HepG2 (cell line): ENCODE measurements around the gene SHC1. TPM values are rescaled to one million over a fixed set of nuclear protein-coding genes. Genes with fewer than 3 reads are reported as not detected.

Experiments used
- ATAC-seq: fragments of 200-7000 bp; cut with Tn5 transposase; 3 replicates; pipeline ENCODE4 v1.9.1; 2020; ENCODE audit warnings: mild to moderate bottlenecking, moderate library complexity
- BruUV-seq: library from RNA; stranded (reverse); fragments of 400-500 nt; replicated peaks from 2 replicates; lab custom pipeline; 2021; lab: Mats Ljungman, UMichigan
- CTCF ChIA-PET: fragments of 300-600 bp; formaldehyde crosslinking; extraction: SDS; loops from one replicate; lab custom pipeline; 2021; ENCODE audit warnings: low total read pairs, inconsistent platforms, low intra/inter-chr PET ratio; lab: Yijun Ruan, JAX
- POLR2A ChIA-PET: fragments of 350-600 bp; sonication (Branson Sonifier 250); formaldehyde crosslinking; loops from one replicate; lab custom pipeline; 2020; ENCODE audit warnings: antibody characterized with exemption, inconsistent platforms; lab: Yijun Ruan, JAX
- DNase-seq: peaks from one replicate; pipeline ENCODE4 v3.0.0-alpha.2; 2015; ENCODE audit warnings: low spot score
- FAIRE-seq: peaks from 3 replicates; lab custom pipeline; 2011; peaks lifted over from hg19 to GRCh38; lab: Jason Lieb, UNC
- H2AFZ ChIP-seq: one replicate; pipeline ENCODE4 v1.6.1; 2011; ENCODE audit warnings: low read length, inconsistent platforms
- H3K27ac ChIP-seq: fragments of 300-600 bp; 3 replicates; pipeline ENCODE4 v1.8.0; 2011; ENCODE audit warnings: mixed run types, mild to moderate bottlenecking, mixed read lengths, low read length, inconsistent platforms; ENCODE audit not compliant: insufficient read depth; ENCODE audit errors: extremely low read length
- H3K27me3 ChIP-seq, 2 experiments: fragments of 200-600 bp in 1 of 2; 2 replicates in 1 of 2; 3 replicates in 1 of 2; pipeline versions ENCODE4 v1.6.0 to v1.8.0; 2011; ENCODE audit warnings: low read length in 2 of 2, mild to moderate bottlenecking in 2 of 2, moderate library complexity in 2 of 2, inconsistent platforms in 1 of 2; ENCODE audit not compliant: insufficient read depth in 2 of 2, control insufficient read depth in 1 of 2
- H3K36me3 ChIP-seq, 2 experiments: fragments of 200-600 bp in 1 of 2; replicated peaks in 1 of 2; 2 replicates in 1 of 2; 3 replicates in 1 of 2; pipeline versions ENCODE4 v1.5.1 to v1.8.0; 2011; ENCODE audit warnings: low read length in 2 of 2, inconsistent platforms in 1 of 2; ENCODE audit not compliant: insufficient read depth in 2 of 2, control insufficient read depth in 1 of 2
- H3K4me1 ChIP-seq: 2 replicates; pipeline ENCODE4 v1.5.1; 2012; ENCODE audit warnings: low read length, inconsistent platforms; ENCODE audit not compliant: insufficient read depth
- H3K4me2 ChIP-seq: 2 replicates; pipeline ENCODE4 v1.6.0; 2011; ENCODE audit warnings: low read depth, low read length, inconsistent platforms
- H3K4me3 ChIP-seq, 3 experiments: fragments of 200-600 bp in 1 of 3; sonication (generic), shearing (Covaris generic) in 1 of 3; replicated peaks in 1 of 3; 2 replicates each; pipeline ENCODE4 v1.5.1; 2011 to 2016; ENCODE audit warnings: low read length in 3 of 3, inconsistent platforms in 2 of 3, low read depth in 2 of 3, mild to moderate bottlenecking in 2 of 3, control low read depth in 1 of 3, mixed read lengths in 1 of 3; ENCODE audit not compliant: insufficient read depth in 1 of 3
- H3K79me2 ChIP-seq: one replicate; pipeline ENCODE4 v1.6.1; 2011; ENCODE audit warnings: low read length, inconsistent platforms; ENCODE audit not compliant: insufficient read depth
- H3K9ac ChIP-seq: 2 replicates; pipeline ENCODE4 v1.6.0; 2011; ENCODE audit warnings: mild to moderate bottlenecking, low read depth, low read length, inconsistent platforms; ENCODE audit not compliant: insufficient read depth
- H3K9me3 ChIP-seq: 2 replicates; pipeline ENCODE4 v1.5.1; 2012; ENCODE audit warnings: mild to moderate bottlenecking, low read length
- H4K20me1 ChIP-seq: 2 replicates; pipeline ENCODE4 v1.6.0; 2011; ENCODE audit warnings: inconsistent platforms, mild to moderate bottlenecking, low read length, moderate library complexity; ENCODE audit not compliant: insufficient read depth
- MYC ChIP-seq: sonication (generic); formaldehyde crosslinking; IDR thresholded peaks from 2 replicates; pipeline ENCODE4 v1.9.0; 2021; ENCODE audit warnings: missing genetic modification reagents, borderline replicate concordance
- SP5 ChIP-seq: IDR thresholded peaks from 2 replicates; pipeline ENCODE4 v1.6.1; 2016; ENCODE audit warnings: low read depth, borderline replicate concordance
- TOPORS ChIP-seq: sonication (generic); formaldehyde crosslinking; IDR thresholded peaks from 2 replicates; pipeline ENCODE4 v1.8.0; 2023; ENCODE audit warnings: mild to moderate bottlenecking, missing genetic modification reagents
- ZNF121 ChIP-seq: sonication (generic); formaldehyde crosslinking; IDR thresholded peaks from 2 replicates; pipeline ENCODE4 v1.5.0; 2020; ENCODE audit warnings: mild to moderate bottlenecking, missing genetic modification reagents
- ZNF224 ChIP-seq: sonication (generic); formaldehyde crosslinking; IDR thresholded peaks from 2 replicates; pipeline ENCODE4 v1.5.0; 2020; ENCODE audit warnings: mild to moderate bottlenecking, missing genetic modification reagents
- ZNF556 ChIP-seq: sonication (generic); formaldehyde crosslinking; IDR thresholded peaks from 2 replicates; pipeline ENCODE4 v1.4.0; 2020; ENCODE audit warnings: mild to moderate bottlenecking, missing genetic modification reagents, borderline replicate concordance
- ZNF629 ChIP-seq: sonication (generic); formaldehyde crosslinking; conservative IDR thresholded peaks from 2 replicates; pipeline ENCODE4 v1.5.0; 2020; ENCODE audit warnings: missing genetic modification reagents
- ZNF7 ChIP-seq: IDR thresholded peaks from 2 replicates; pipeline ENCODE4 v1.6.1; 2016; ENCODE audit warnings: missing biosample characterization, missing genetic modification reagents
- WGBS: methylation state at CpG from one replicate; pipeline ENCODE4 v1.1.6; 2017; ENCODE audit warnings: low lambda C conversion rate; 5-methylcytosine and 5-hydroxymethylcytosine counted together
- in situ Hi-C: cut with HindIII; loops from 2 replicates; pipeline ENCODE4 v1.10.0; 2017; ENCODE audit warnings: low pct_unique_long_range_greater_than_20kb; ENCODE audit not compliant: extremely low pct_ligation_motif_present
- intact Hi-C: fragments of 100-400 bp; cut with micrococcal nuclease; formaldehyde crosslinking; loops from one replicate; pipeline ENCODE4 v1.10.0; 2022; ENCODE audit not compliant: unreplicated experiment
- polyA plus RNA-seq, 8 experiments: library from polyadenylated mRNA; depleted of rRNA in 3 of 8; stranded (reverse) in 7 of 8; unstranded in 1 of 8; fragments of >200 nt; fragmentation: Illumina TruSeq in 4 of 8; extraction: Trizol in 4 of 8; gene quantifications; 2 replicates each; pipeline versions ENCODE4 v1.2.1 to v1.2.3, GENCODE V29; 2011 to 2016; ENCODE audit warnings: low read depth in 4 of 8, missing spikeins in 1 of 8, mixed read lengths in 1 of 8; ENCODE audit not compliant: insufficient read depth in 1 of 8
- total RNA-seq, 5 experiments: library from RNA; depleted of rRNA; stranded (reverse); fragments of >200 nt; fragmentation: Illumina TruSeq; extraction: Trizol; gene quantifications; 2 replicates each; pipeline ENCODE4 v1.2.3, GENCODE V29; 2016; ENCODE audit warnings: low read depth in 1 of 5
- TF ChIP-seq, protein P1 (sequence below): sonication (generic); formaldehyde crosslinking; IDR thresholded peaks from 2 replicates; pipeline ENCODE4 v1.4.0; 2020; ENCODE audit warnings: missing genetic modification reagents

The SHC1 gene
- total and polyA plus RNA-seq, 2 of the 13 experiments (the other 11 are each of a cell fraction or from before 2014, with no cell fraction given) = 52.0 to 137 TPM

- Histone ChIP-seq H4K20me1 (no peaks in the 10 kb centered on the region), H3K9me3 (no peaks in the 10 kb centered on the region), H3K79me2 (no peaks in the 10 kb centered on the region), H3K9ac (no peak overlapping the region)
- no peak for DNase-seq
- no TSS peak for BruUV-seq
- no peak for TF ChIP-seq TOPORS (CRISPR knock-in tag)
- TF ChIP-seq, protein P1, sequence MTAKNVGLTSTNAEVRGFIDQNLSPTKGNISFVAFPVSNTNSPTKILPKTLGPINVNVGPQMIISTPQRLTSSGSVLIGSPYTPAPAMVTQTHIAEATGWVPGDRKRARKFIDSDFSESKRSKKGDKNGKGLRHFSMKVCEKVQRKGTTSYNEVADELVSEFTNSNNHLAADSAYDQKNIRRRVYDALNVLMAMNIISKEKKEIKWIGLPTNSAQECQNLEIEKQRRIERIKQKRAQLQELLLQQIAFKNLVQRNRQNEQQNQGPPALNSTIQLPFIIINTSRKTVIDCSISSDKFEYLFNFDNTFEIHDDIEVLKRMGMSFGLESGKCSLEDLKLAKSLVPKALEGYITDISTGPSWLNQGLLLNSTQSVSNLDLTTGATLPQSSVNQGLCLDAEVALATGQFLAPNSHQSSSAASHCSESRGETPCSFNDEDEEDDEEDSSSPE (CRISPR knock-in tag) = no peak
- no peak for TF ChIP-seq MYC (CRISPR knock-in tag)
- no peak for TF ChIP-seq SP5
- TF ChIP-seq ZNF224 (CRISPR knock-in tag) = no peak
- TF ChIP-seq ZNF121 (CRISPR knock-in tag) = peak; percentile 39; the same call in 1 of the 2 replicates
- TF ChIP-seq ZNF629 (CRISPR knock-in tag) = peak; percentile 76
- TF ChIP-seq ZNF7 (CRISPR knock-in tag) = no peak
- TF ChIP-seq ZNF556 = no peak
- TF ChIP-seq, all 625 proteins: peak for 2
- no peaks in the 10 kb centered on the region for H3K36me3 ChIP-seq
- in situ Hi-C loops (no loop called here), intact Hi-C loops (no loop called here)
- FAIRE-seq (no peak), ATAC-seq (no peak)
- no peak overlapping the region for H2AFZ ChIP-seq
- no peaks in the 10 kb centered on the region for H3K27me3 ChIP-seq
- 96% methylated on average over 5 of the region's 5 CpGs for WGBS
- no peak overlapping the region for H3K4me3 ChIP-seq
- ChIA-PET POLR2A (no interaction called here), CTCF (no interaction called here)
- H3K27ac ChIP-seq = no peak overlapping the region
- no peak overlapping the region for H3K4me2 ChIP-seq
- peaks cover 62% of the 10 kb centered on the region for H3K4me1 ChIP-seq
Observed at GRCh38 chr1:154934358-154934948, 36.1 kb downstream of the SHC1 start.
